Activated naive CD8-positive, alpha-beta T cell (primary cell): ENCODE measurements around the gene PLPPR3.
"Not testable (repeated sequence)": the region's sequence is repeated elsewhere in the genome, so short reads cannot be mapped to it uniquely, and the experiment has no call there.

Experiments
- H3K27ac Mint-ChIP-seq: one replicate; pipeline ENCODE4 v1.8.0; 2021; ENCODE audit warnings: mixed read lengths
- H3K27me3 Mint-ChIP-seq: one replicate; pipeline ENCODE4 v1.8.0; 2021; ENCODE audit warnings: mixed read lengths
- H3K36me3 Mint-ChIP-seq: one replicate; pipeline ENCODE4 v1.8.0; 2021; ENCODE audit warnings: mixed read lengths
- H3K4me1 Mint-ChIP-seq: one replicate; pipeline ENCODE4 v1.8.0; 2021; ENCODE audit warnings: low read depth, mixed read lengths
- H3K4me3 Mint-ChIP-seq: one replicate; pipeline ENCODE4 v1.8.0; 2021; ENCODE audit warnings: mild to moderate bottlenecking, mixed read lengths
- H3K9me3 Mint-ChIP-seq: one replicate; pipeline ENCODE4 v1.8.0; 2021; ENCODE audit warnings: low read depth, mixed read lengths

PLPPR3 gene

DNA sequence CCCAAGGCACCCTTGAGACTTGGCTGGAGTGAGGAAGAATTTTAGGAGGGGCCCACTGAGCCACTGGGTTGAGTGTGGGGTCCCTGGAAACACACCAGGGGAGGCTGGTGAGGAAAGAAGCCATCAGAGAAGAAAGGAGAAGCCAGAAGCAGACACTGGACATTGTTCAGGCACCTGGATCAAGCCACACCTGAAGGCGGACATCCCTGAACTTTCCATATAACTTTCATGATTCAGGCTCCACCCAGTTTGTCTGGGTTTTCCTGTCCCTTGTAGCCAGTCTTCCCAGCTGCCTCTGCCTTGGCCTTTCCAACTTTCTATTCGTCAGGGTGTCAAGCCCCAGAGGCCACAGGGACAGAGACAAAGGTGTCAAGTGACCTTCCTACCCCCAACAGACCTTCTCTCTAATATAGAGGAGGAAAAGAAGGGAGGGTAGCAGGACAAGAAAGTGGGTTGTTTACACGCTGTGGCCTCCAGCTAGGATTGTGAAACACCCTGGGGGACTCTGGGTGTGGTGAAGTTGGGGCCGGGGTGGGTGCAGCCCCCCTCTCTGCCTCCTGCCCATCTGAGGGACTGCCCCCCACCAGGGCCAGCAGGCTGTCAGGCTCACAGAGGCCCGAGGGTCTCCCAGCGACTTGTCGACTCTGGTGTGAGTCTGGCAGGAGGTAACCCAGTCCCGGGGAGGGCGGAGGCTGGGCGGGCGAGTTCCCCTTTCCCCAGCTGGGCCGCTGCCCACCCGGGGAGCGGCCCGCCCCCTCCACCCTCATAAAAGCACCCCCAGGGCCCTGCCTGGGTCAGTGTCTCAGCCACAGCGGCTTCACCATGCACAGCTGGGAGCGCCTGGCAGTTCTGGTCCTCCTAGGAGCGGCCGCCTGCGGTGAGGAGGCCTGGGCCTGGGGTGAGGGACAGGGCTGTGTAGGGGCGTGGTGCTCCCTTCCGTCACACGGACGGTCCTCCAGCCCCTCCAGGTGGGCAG, 37.4 kb upstream of the PLPPR3 start, which contains the start of gene CFD:
CFD (plus strand) TSS at position 797 of the 976 bp plus-strand sequence; CDS start at position 823, 26 bp downstream.
- Mint-ChIP-seq H3K27me3 (no peaks in the 10 kb centered on the region), H3K36me3 (no peaks in the 10 kb centered on the region), H3K4me3 (peak within 1 kb of the TSS; percentile 20)

DNA sequence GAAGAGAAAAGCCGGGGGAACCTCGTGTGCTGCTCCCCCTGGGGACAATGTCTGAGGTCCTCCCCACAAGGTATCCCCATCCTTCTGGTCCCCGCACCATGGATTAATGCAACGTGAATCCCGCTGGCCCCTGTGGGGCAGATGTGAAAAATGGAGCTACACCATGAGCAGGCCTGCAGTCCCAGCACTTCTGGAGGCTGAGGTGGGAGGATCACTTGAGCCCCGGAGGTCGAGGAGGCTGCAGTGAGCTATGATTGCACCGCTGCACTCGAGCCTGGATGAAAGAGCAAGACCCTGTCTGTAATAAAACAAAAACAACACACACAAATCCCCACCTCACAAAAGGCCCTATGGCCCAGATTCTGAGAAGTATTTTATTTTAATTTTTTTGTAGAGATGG, 36.5 kb upstream of the PLPPR3 start:
- no peaks in the 10 kb centered on the region for H3K36me3 Mint-ChIP-seq
- H3K27ac Mint-ChIP-seq = no peak overlapping the region
- peaks cover 8% of the 10 kb centered on the region for H3K4me1 Mint-ChIP-seq
- H3K27me3 Mint-ChIP-seq = no peaks in the 10 kb centered on the region
- H3K4me3 Mint-ChIP-seq = no peak overlapping the region
- no peaks in the 10 kb centered on the region for H3K9me3 Mint-ChIP-seq

More for the DNA sequence above, 37.4 kb upstream of the PLPPR3 start, which contains the start of gene CFD:
- H3K27ac Mint-ChIP-seq = no peak within 1 kb of the TSS
- H3K4me1 Mint-ChIP-seq = peaks cover 14% of the 10 kb centered on the region
- H3K9me3 Mint-ChIP-seq = no peaks in the 10 kb centered on the region

DNA sequence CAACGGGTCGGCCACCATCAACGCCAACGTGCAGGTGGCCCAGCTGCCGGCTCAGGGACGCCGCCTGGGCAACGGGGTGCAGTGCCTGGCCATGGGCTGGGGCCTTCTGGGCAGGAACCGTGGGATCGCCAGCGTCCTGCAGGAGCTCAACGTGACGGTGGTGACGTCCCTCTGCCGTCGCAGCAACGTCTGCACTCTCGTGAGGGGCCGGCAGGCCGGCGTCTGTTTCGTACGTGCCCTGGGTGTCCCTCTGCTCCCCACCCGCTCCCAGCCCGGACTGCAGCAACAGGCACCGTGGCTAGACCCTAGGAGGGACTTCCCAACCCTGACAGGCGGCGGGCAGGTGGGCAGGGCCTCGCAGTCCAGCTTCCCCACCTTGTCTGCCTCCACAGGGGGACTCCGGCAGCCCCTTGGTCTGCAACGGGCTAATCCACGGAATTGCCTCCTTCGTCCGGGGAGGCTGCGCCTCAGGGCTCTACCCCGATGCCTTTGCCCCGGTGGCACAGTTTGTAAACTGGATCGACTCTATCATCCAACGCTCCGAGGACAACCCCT, 33.9 kb upstream of the PLPPR3 start:
- Mint-ChIP-seq H3K36me3 (no peaks in the 10 kb centered on the region), H3K9me3 (no peaks in the 10 kb centered on the region), H3K4me3 (no peak overlapping the region), H3K27ac (no peak overlapping the region), H3K4me1 (peaks cover 2% of the 10 kb centered on the region), H3K27me3 (no peaks in the 10 kb centered on the region)

DNA sequence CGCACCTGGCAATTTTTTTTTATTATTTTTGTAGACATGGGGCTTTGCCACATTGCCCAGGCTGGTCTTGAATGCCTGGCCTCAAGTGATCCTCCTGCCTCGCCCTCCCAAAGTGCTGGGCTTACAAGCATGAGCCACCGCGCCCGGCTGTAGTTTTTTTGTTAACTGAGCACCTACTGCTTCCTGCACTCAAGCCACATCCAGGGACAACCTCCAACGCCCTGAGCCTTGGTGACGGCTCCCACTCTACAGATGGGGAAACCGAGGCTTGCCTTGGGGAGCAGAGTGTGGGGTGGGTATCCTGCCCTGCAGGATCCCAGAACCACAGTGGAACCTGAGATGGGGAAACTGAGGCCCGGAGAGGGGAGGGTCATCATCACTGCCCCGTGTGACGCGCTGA, 33.4 kb upstream of the PLPPR3 start:
- Mint-ChIP-seq H3K9me3 (no peaks in the 10 kb centered on the region), H3K4me1 (peaks cover 2% of the 10 kb centered on the region), H3K27me3 (no peaks in the 10 kb centered on the region), H3K4me3 (no peak overlapping the region), H3K27ac (no peak overlapping the region), H3K36me3 (no peaks in the 10 kb centered on the region)

DNA sequence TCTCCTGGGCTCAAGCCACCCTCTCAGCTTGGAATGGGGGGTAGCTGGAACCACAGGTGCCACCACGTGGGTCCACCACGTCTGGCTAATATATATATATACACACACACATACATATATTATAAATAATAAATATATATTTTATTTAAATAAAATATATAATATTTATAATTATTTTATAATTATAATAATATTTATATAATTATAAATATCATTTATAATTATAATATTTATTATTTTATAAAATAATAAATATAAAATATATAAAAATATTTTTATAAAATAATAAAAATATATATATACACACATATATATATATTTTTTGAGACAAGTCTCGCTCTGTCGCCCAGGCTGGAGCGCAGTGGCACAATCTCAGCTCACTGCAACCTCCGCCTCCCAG, 32.8 kb upstream of the PLPPR3 start:
- no peak overlapping the region for H3K27ac Mint-ChIP-seq
- H3K9me3 Mint-ChIP-seq = no peaks in the 10 kb centered on the region
- H3K4me1 Mint-ChIP-seq = no peaks in the 10 kb centered on the region
- H3K36me3 Mint-ChIP-seq = no peaks in the 10 kb centered on the region
- no peaks in the 10 kb centered on the region for H3K27me3 Mint-ChIP-seq
- no peak overlapping the region for H3K4me3 Mint-ChIP-seq

DNA sequence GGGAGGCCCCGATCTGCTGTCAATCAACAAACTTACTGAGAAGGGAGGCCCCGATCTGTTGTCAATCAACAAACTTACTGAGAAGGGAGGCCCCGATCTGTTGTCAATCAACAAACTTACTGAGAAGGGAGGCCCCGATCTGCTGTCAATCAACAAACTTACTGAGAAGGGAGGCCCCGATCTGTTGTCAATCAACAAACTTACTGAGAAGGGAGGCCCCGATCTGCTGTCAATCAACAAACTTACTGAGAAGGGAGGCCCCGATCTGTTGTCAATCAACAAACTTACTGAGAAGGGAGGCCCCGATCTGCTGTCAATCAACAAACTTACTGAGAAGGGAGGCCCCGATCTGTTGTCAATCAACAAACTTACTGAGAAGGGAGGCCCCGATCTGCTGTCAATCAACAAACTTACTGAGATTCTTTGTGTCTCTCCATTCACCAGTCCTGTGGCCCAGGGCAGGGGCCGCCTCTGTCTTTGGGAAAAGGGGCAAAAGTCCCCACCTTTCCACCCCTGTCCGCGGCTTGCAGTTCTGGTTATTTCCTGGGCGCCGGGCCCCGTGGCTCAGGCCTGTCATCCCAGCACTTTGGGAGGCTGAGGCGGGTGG, 32.0 kb upstream of the PLPPR3 start:
- not testable (repeated sequence) for H3K36me3 Mint-ChIP-seq, H3K9me3 Mint-ChIP-seq, H3K4me1 Mint-ChIP-seq, H3K27ac Mint-ChIP-seq, H3K4me3 Mint-ChIP-seq, H3K27me3 Mint-ChIP-seq

DNA sequence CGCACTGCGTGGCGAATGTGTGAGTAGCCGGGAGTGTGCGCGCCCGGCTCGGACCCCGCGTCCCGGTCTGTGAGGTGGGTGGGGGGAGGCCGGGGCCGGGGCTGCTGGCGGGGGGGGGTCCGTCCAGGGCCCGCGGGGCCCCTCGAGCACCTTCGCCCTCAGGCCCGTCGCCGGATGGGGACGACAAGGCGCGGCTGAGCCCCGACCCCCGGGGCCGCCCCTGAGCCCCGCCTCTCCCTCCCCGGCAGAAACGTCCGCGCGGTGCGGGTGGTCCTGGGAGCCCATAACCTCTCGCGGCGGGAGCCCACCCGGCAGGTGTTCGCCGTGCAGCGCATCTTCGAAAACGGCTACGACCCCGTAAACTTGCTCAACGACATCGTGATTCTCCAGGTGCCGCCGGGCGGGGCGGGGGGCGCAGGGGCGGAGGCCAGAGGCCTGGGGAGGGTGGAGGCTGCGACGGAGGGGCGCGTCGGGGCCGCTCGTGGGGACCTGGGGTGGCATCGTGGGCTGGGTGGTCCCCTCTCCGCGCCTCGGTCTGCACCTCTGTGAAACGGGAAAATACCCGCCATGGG, 31.3 kb upstream of the PLPPR3 start:
- H3K4me1 Mint-ChIP-seq = no peaks in the 10 kb centered on the region
- H3K9me3 Mint-ChIP-seq = no peaks in the 10 kb centered on the region
- no peak overlapping the region for H3K27ac Mint-ChIP-seq
- H3K4me3 Mint-ChIP-seq = no peak overlapping the region
- no peaks in the 10 kb centered on the region for H3K27me3 Mint-ChIP-seq
- H3K36me3 Mint-ChIP-seq = no peaks in the 10 kb centered on the region

DNA sequence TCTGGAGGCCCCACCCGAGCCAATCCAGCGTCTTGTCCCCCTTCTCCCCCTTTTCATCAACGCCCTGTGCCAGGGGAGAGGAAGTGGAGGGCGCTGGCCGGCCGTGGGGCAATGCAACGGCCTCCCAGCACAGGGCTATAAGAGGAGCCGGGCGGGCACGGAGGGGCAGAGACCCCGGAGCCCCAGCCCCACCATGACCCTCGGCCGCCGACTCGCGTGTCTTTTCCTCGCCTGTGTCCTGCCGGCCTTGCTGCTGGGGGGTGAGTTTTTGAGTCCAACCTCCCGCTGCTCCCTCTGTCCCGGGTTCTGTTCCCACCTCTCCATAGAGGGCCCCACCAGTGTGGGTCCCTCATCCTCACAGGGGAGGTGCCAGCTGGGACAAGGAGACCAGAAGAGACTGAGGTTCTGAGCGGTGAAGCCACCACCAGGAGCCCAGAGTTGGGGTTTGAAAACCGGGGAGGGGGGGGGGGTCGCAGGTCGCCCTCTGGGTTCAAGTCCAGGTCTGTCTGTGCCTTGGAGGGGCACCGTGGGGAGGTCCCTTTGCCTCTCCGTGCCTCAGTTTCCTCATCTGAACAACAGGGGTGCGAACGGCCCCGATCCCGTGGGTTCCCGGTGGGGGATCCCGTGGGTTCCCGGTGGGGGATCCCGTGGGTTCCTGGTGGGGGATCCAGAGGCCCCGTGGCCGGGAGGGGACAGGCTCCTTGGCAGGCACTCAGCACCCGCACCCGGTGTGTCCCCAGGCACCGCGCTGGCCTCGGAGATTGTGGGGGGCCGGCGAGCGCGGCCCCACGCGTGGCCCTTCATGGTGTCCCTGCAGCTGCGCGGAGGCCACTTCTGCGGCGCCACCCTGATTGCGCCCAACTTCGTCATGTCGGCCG, 30.6 kb upstream of the PLPPR3 start, which contains the start of gene ELANE:
ELANE (plus strand) TSS at position 168 of the 878 bp plus-strand sequence; CDS start at position 194, 26 bp downstream.
- H3K27ac Mint-ChIP-seq = no peak within 1 kb of the TSS
- peaks cover under 1% of the 10 kb centered on the region for H3K27me3 Mint-ChIP-seq
- H3K4me3 Mint-ChIP-seq = no peak within 1 kb of the TSS
- no peaks in the 10 kb centered on the region for H3K4me1 Mint-ChIP-seq
- no peaks in the 10 kb centered on the region for H3K9me3 Mint-ChIP-seq
- no peaks in the 10 kb centered on the region for H3K36me3 Mint-ChIP-seq

DNA sequence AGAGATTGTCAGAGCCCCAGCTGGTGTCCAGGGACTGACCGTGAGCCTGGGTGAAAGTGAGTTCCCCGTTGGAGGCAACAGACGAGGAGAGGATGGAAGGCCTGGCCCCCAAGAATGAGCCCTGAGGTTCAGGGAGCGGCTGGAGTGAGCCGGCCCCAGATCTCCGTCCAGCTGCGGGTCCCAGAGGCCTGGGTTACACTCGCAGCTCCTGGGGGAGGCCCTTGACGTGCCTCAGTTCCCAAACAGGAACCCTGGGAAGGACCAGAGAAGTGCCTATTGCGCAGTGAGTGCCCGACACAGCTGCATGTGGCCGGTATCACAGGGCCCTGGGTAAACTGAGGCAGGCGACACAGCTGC, 29.2 kb upstream of the PLPPR3 start:
- Mint-ChIP-seq H3K9me3 (no peaks in the 10 kb centered on the region), H3K27me3 (peaks cover 5% of the 10 kb centered on the region), H3K4me3 (no peak overlapping the region), H3K4me1 (no peaks in the 10 kb centered on the region), H3K36me3 (no peaks in the 10 kb centered on the region), H3K27ac (no peak overlapping the region)

DNA sequence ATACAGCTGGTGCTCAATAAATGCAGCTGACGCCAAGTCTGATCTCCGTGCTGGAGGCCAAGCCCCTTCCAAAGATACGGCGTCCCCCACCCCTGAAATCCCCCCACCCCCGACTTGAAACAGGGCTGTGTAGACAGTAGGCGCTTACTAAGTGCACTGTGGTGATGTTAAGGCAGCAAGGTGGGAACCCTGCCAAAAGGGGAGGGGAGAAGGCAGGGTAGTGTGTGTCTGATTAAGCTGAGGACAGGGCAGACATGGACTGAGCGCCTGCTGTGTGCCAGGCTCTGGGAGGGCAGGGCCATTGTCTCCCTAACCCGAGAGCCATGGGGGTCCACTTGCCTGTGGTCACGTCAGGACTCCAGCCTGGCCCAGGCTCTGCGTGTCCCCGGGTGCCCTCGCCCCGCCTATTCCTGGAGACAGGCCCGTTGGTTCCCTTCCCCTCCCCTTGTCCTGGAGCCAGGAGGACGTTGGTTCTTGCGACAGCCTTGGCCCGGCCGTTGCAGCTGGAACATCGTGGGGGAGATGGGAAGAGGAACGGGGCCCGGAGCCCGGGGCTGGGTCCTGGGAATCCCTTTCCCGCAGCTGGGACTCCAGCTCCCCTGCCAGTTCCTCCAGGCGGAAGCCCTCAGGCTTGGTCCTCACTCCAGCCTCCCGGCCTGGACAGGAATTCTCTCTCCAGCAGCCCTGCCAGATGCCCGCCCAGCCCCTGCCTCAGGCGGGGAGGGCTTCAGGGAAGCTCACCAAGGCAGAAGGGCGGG, 28.6 kb upstream of the PLPPR3 start:
- H3K4me3 Mint-ChIP-seq = no peak overlapping the region

DNA sequence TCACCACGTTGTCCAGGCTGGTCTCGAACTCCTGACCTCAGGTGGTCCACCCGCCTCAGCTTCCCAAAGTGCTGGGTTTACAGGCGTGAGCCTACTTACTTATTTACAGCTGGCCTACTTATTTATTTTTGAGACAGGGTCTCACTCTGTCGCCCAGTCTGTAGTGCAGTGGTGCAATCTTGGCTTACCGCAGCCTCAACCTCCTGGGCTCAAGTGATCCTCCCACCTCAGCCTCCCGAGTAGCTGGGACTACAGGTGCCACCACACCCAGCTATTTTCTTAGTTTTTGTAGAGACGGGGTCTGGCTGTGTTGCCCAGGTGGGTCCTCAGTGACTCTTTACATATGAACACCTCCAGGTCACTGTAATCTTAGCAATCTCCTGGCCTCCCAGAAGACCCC, 27.4 kb upstream of the PLPPR3 start:
- H3K4me1 Mint-ChIP-seq, H3K4me3 Mint-ChIP-seq, H3K27ac Mint-ChIP-seq, H3K9me3 Mint-ChIP-seq, H3K36me3 Mint-ChIP-seq: not testable (repeated sequence)
- H3K27me3 Mint-ChIP-seq = peaks cover 14% of the 10 kb centered on the region

More for the DNA sequence above, 28.6 kb upstream of the PLPPR3 start:
- no peaks in the 10 kb centered on the region for H3K4me1 Mint-ChIP-seq
- H3K36me3 Mint-ChIP-seq = no peaks in the 10 kb centered on the region
- peaks cover 8% of the 10 kb centered on the region for H3K27me3 Mint-ChIP-seq
- no peak overlapping the region for H3K27ac Mint-ChIP-seq
- H3K9me3 Mint-ChIP-seq = no peaks in the 10 kb centered on the region

DNA sequence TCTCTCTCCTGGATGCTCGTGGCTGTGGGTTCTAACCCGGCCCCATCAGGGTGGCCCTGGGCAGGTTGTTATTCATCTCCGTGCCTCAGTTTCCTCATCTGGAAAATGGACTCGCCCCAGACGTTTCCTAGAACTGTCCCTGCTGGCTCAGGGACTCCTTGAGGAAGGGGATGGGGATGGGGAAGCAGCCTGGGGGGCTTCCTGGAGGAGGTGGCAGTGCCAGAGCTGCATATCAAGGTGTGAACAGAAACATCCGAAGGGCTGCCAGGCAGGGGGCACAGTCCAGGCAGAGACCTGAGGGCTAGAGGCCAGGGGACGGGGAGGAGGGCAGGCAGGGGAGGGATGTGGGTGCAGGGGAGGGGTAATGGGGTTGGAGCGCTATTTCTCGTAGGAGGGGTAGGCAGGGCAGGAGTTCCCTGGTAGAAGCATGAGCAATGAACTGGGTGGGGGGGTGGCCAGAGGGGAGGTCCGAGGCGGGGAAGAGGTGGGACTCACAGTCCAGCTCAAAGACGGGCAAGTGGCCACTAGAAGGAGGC, 26.7 kb upstream of the PLPPR3 start:
- Mint-ChIP-seq H3K36me3 (no peaks in the 10 kb centered on the region), H3K4me3 (no peak overlapping the region), H3K9me3 (no peaks in the 10 kb centered on the region), H3K27ac (no peak overlapping the region), H3K4me1 (peaks cover 3% of the 10 kb centered on the region), H3K27me3 (peaks cover 14% of the 10 kb centered on the region)

DNA sequence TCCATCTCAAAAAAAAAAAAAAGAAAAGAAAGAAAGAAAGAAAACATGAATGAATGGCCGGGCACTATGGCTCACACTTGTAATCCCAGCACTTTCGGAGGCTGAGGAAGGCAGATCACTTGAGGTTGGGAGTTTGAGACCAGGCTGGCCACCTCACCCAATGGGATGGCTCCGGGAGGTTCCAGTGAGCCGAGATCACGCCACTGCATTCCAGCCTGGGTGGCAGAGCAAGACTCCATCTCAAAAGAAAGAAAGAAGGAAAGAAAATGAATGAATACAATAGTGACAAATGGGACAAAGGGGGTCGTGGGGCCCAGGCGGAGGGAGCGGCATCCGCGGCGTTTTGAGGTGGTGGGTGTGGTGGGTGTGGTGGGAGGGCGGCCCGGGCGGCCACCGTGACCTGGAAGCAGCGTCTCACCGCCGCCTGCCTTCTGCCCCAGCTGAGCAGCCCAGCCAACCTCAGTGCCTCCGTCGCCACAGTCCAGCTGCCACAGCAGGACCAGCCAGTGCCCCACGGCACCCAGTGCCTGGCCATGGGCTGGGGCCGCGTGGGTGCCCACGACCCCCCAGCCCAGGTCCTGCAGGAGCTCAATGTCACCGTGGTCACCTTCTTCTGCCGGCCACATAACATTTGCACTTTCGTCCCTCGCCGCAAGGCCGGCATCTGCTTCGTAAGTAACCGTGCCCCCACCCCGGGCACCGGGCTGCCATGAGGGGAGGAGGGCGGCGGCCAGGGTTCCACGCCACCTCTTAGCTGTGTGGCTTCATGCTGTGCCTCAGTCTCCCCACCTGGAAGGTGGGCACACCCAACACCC, 24.2 kb upstream of the PLPPR3 start:
- no peak overlapping the region for H3K27ac Mint-ChIP-seq
- H3K27me3 Mint-ChIP-seq = peaks cover 18% of the 10 kb centered on the region
- no peak overlapping the region for H3K4me3 Mint-ChIP-seq

More for the DNA sequence above, 24.2 kb upstream of the PLPPR3 start:
- Mint-ChIP-seq H3K36me3 (no peaks in the 10 kb centered on the region), H3K4me1 (peaks cover 6% of the 10 kb centered on the region), H3K9me3 (no peaks in the 10 kb centered on the region)
